WI38 (cell line): ENCODE results near the gene TMEM178A.

Experiments
- H3K4me3 ChIP-seq: 2 replicates; pipeline ENCODE4 v1.5.1; 2011; ENCODE audit warnings: low read depth, mild to moderate bottlenecking, control low read depth, low read length
- TF ChIP-seq, protein P1 (sequence below): IDR thresholded peaks from 2 replicates; pipeline ENCODE4 v1.5.1; 2012; ENCODE audit warnings: low read depth, mild to moderate bottlenecking, control low read depth, low read length

TMEM178A gene

GRCh38 chr2:39688181-39688580 is 22.5 kb downstream of the TMEM178A start:
- no peak overlapping the region for H3K4me3 ChIP-seq
- TF ChIP-seq, protein P1, sequence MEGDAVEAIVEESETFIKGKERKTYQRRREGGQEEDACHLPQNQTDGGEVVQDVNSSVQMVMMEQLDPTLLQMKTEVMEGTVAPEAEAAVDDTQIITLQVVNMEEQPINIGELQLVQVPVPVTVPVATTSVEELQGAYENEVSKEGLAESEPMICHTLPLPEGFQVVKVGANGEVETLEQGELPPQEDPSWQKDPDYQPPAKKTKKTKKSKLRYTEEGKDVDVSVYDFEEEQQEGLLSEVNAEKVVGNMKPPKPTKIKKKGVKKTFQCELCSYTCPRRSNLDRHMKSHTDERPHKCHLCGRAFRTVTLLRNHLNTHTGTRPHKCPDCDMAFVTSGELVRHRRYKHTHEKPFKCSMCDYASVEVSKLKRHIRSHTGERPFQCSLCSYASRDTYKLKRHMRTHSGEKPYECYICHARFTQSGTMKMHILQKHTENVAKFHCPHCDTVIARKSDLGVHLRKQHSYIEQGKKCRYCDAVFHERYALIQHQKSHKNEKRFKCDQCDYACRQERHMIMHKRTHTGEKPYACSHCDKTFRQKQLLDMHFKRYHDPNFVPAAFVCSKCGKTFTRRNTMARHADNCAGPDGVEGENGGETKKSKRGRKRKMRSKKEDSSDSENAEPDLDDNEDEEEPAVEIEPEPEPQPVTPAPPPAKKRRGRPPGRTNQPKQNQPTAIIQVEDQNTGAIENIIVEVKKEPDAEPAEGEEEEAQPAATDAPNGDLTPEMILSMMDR: no peak

GRCh38 chr2:39689272-39689841 is 23.6 kb downstream of the TMEM178A start:
- TF ChIP-seq, protein P1: no peak
- H3K4me3 ChIP-seq: no peak overlapping the region

GRCh38 chr2:39689876-39690275 is 24.2 kb downstream of the TMEM178A start:
- TF ChIP-seq, protein P1: no peak
- H3K4me3 ChIP-seq: no peak overlapping the region

GRCh38 chr2:39693245-39693644 is 27.5 kb downstream of the TMEM178A start:
- no peak overlapping the region for H3K4me3 ChIP-seq
- TF ChIP-seq, protein P1: no peak

DNA sequence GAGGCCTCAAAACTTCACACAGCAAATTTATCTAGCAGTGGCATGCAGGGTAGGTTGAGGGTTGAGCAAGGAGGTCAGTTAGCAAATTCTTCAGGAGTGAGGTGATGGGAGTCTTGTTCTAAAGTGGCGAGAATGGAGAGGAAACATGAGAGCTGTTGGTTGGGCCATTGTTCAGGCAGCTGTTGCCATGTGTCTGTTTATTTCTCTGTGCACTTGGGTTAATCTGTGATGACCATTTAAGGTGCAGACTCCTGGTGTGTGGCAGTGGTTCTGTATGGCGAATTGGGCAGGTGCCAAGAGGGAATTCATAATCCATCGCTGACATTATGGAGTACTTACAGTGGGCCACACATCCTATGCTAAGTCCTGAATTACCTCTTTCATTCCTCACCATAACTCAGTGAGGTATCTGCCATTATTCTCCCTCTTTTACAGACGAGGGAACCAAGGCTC is 30.4 kb downstream of the TMEM178A start:
- no peak overlapping the region for H3K4me3 ChIP-seq

DNA sequence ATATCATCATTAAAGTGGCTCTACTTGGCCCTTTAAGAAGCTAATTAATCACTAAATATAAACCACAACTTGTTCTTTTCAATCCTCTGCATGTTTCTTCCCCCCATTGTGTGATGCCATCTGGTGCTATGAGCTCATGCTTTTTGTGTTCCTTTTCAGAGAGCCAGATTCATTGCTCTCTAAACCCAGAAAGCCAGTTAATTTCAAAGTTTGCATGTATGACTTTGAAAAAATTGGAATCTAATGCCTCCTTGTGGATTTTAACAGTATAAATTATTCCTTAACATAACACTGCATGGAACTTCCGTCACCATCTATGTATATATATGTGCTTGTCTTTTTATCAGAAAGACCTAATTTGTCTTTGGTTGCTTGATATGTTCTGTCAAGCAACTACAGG is 31.1 kb downstream of the TMEM178A start:
- TF ChIP-seq, protein P1: no peak
- H3K4me3 ChIP-seq: no peak overlapping the region

More for the DNA sequence above, 30.4 kb downstream of the TMEM178A start:
- TF ChIP-seq, protein P1: no peak

GRCh38 chr2:39697454-39697853 is 31.7 kb downstream of the TMEM178A start:
- TF ChIP-seq, protein P1: no peak
- H3K4me3 ChIP-seq: no peak overlapping the region
